Stimulated activated CD8-positive, alpha-beta memory T cell treated with anti-CD3 and anti-CD28 coated beads, Interleukin-12 subunit alpha, Interleukin-12 subunit beta, amount 100 ng/mL, for 4 hours (primary cell): Measurements from ENCODE around the gene HCRT.
"Not testable (repeated sequence)": the region's sequence is repeated elsewhere in the genome, so short reads cannot be mapped to it uniquely, and the experiment has no call there.

Source experiments
- DNase-seq: peaks from one replicate; pipeline ENCODE4 v3.0.0-alpha.2; 2020; ENCODE audit warnings: low read depth

The HCRT gene

DNA sequence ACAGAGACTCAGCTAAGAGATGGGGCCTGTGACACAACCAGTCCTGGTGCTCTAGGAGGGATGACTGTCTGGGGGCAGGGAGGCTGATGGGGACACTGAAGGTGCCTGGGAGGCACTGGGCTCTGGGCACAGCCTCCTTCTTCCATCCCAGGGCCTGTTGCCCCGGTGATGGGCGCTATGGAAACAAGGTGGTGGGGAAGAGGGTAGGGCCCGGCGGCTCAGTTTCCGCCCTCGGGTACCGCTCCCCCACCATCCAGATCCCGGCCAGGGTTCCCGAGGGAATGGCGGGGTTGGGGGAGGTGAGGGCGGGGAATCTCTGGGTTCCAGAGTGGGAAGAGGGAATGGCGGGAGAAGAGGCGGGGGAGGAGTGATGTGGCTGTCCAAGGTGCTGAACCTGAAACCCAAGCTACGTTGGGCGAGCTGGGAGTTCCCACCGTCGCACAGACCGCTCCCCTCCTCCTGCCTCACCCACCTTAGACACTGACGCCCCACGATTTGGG lies 5.3 kb downstream of the HCRT start:
- DNase-seq: no peak

DNA sequence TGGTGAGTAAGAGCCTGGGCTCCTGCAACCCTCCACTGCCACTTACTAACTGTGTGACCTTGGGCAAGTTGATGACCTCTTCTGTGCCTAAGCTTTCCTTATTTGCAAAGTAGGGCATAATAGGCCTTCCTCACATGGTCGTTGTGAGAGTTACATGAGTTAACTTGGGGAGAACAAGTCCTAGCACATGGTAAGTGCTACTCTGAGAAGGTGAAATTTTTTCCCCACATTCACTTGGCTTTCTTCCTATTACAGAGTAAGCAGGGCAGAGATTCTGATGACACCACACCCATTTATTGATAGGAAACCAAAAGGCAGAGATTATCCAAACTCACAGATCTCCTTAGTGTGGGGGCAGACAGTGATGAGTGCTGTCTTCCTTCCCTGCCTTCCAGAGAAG lies 5.9 kb downstream of the HCRT start:
- DNase-seq: no peak

DNA sequence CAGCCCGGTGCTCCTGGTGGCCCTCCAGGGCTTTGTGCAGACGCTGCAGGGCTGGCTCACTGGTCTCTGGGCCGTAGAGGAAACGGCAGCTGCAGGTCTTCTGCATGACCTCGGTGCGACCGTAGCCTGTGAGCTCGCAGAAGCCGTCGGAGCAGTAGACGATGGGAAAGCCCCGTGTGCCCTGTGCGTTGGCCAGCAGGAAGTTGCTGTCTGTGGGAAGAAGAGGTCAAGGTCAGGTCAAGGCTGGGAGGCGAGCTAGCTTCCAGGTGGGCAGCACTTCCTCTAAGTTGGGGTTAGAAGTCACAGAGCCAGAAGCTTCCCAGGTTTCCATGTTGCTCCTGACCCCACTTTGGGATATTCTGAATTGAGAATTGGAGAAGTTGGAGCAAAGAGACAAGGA lies 6.4 kb downstream of the HCRT start:
- no peak for DNase-seq

DNA sequence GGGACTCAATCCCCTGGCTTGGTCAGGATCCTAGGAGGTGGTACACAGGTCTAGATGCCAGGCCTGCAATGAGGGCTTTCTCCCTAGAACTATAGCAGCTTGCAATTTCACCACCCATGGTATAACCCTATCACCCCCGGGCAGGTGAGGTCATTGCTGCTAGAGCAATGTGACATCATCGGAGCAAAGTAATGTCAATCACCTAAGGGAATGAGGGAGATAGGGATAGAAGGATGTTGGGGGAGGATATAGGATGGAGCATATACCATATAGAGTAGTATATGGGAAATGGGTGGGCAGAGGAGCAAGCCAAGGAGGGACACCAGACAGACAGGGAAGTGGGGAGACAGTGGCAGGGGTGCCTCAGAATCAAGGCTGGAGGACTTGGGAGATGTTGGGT lies 7.6 kb downstream of the HCRT start:
- no peak for DNase-seq

DNA sequence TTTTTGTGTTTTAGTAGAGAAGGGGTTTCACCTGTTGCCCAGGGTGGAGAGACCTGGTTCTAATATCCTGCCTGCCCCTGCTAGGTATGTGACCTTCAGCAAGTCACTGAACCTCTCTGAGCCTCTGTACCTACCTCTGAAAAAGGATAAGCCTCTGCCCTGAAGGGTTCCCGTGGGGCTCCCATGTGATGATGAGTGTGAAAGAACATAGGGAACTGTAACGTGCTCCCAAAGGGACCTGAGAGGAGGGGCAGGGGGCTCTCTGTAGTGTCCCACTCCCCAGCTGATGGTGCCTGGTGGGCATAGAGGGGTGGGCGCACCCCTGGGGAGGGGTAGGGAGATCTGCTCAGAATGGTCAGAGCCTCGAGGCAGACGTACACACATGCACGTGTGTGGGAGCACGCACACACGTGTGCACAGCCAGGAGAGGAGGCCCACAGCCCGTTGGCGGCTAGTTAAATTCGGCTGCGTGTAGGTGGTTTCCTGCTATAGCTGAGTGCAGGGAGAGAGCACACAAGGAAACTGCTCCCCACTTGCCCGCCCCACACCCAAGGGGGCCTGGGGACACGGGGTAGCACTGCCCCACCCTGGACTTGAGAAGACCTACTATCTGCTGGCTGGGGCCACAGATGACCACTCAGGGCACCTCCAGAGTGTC lies 11.0 kb downstream of the HCRT start:
- DNase-seq: no peak

DNA sequence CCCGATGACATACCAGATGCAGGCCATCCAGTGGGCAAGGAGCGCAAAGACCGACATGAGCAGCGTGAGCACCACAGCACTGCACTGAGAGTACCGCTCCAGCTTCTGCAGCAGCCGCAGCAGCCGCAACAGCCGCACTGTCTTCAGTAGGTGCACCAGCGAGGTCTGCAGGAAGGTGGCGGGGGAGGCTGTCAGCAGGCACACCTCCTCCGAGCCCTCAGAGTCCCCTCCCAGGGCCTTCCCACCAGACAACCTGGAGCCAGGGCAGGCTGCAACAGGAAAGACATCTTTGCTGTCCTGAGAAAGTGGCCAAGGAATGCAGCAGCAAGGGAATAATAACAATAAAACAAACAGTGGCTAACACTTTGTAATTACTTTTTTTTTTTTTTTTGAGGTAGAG lies 13.4 kb downstream of the HCRT start:
- DNase-seq: no peak

DNA sequence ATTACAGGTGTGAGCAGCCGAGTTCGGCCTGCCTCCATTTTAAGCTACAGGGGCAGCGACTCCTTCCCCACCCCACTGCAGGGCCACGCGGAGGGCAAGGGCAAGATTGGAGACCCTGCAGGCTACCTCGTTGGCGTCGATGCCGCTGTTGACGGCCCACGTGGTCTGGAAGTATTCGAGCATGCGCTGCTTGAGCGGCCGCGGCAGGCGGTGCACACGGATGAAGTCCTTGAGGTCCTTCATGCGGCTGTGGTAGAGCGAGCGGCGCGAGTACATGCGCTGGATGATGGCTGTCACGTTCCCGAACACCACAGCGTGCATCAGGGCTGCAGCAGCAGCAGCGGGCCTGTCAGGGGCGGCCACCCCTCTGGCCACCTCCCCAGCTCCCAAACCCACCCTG lies 15.9 kb downstream of the HCRT start:
- no peak for DNase-seq

DNA sequence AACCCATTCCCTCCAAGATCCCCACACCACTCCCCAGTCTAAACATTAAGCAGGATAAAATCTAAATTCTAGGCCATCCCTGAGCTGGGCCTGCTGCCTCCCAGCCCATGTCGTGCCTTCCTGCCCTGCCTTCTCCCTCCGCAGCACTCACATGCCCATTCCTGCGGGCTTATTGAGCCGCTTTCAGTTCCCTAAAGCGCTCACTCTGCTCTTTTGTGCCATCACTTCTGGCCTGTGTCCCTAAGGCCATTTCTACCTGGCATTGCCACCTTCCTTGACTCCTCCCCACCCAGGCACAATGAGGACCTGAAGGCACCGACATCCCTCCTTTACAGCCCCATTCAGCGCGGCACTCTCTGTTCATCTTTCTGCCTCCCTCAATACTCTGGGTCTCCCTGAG lies 17.4 kb downstream of the HCRT start:
- no peak for DNase-seq

DNA sequence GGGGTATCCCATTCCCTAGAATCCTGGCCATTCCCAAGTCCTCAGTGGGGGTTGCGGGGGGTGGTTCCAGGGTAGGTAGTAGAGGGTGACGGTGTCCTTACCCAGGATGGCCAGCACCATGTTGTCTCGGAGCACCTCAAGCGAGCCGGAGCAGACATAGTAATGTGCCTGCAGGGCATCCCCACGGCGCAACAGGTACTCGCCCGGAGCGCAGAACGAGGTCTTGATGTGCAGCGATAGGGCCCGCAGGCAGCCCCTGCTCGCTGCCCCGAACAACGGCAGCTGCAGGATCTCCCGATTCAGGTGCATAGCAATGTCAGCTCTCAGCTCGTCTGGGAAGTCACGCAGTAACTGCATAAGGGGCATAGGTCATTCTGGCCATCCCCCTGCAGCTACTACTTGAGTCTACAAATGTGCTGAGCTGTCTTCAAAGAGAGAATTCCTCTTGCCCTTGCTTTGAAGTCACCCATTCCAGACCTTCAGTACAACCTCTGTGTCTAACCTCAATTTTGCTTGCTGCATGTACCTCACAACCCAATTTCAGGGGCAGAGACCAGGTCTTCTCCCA lies 19.0 kb downstream of the HCRT start:
- no peak for DNase-seq

DNA sequence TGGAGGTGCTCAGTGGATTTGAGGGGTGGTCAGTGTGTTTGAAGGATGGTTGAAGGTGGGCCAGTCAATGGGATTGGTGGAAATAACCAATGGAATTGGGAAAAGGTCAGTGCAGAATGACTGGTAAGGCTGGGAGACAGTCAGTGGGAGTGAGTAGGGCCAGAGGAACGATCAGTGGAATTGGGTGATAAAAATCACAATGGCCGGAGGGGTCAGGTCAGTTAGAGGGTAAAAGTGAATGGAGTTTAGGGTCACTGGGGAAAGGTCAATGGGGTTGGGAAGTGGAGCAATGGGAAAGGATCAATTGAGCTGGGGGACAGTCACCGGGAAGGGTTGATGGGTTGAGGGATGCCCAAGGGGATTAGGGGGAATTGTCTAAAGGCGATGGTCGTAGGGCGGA lies 19.5 kb downstream of the HCRT start:
- DNase-seq: no peak

DNA sequence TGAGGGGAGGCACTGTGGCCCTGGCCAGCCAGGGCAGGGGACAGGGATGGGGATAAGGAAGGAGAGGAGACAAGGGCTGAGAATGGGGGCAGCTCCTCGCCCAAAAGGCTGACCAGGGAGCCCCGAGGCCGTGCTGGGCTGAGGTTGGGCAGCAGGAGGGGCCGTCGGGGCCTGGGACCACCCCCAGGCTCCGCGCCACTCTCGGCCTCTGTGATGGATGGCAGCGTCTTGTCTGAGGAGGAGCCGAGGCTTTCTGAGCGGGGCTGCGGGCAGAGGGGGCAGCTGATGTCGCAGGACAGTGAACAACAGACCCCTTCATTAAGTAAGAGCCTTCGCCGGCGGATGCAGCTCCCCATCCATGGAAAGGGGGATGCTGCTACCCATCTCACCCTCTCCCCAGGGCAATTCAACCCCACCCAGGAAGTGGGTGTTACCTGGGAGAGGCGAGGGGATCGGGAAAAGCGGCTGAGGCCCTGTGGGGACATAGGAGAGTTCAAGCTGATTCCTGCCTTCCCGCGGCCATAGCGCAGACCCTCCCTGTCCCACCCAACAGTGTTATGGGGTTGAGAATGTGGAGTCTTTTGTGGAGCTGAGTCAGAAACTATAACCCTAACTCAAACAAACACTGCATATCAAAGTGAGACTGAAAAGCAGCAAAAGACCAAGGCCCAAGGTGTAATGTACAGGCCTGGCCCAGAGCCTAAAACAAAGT lies 21.4 kb downstream of the HCRT start:
- no peak for DNase-seq

DNA sequence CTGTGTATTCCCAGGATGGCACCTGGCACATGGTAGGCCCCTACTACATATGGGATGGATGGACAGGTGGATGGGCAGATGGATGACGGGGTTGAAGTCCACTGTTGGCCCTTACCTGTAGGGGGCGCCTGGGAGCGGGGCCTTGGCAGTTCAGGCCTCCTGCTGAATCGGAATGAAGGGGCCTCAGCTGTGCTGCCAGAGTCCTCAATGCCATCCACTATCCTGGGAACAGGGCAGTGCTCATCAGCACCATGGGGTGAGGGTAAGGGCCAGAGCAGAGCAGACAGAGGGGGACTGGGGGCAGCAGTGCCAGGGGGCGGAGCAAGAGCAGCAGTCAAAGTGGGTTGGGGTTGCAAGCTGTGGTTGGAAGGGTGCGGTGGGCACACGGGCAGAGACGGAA lies 22.1 kb downstream of the HCRT start:
- DNase-seq: no peak

DNA sequence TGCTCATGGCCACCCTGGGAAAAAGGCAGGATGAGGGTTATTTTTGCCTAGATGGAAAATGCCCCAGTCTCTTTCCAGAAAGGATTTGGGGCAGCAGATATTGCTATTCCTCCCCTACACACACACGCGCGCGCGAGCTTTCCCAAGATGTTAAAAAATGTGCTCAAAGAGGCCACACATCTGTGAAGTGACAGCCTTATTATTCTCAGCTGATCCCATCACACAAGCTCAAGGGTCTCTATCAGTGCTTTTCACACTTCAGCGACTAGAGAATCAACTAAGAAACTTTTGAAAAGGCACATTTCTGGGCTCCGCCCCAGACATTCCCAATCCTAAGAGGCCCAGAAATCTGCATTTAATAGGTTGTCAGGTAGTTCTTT lies 24.7 kb downstream of the HCRT start:
- no peak for DNase-seq

DNA sequence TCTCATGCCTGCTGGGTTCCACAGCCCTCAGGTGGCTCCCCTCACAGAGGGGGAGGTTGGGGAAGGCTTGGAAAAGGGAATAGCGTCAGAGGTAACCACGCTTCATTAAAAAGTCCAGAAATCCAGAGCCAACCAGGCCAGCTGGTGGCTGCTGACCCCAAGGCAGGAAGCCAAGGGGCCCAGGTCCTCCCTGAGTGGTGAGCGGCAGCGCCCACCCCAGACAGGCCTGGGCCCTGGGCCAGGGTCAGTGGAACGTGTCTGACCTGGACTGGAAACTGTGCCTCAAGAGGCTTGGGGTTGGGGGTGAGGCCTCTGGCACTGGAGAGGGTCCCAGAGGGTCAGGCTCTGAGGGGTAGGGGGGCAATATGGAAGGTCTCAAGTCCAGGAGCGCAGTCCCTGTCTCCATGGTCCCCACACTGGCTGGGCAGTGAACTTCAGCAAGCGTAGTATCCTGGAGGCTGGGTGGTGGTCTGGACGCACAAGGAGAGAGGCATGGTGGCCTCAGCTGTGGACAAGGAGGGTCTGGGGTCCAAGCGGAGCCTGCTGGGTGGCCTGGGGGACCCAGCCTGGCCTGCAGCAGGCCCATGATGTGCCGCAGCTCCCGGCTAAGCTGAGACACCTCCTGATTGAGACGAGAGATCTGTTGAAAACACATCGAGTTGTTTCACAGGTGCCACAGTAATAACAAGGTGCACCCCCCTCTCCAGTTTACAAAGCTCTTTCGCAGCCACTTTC lies 25.3 kb downstream of the HCRT start:
- DNase-seq: no peak

DNA sequence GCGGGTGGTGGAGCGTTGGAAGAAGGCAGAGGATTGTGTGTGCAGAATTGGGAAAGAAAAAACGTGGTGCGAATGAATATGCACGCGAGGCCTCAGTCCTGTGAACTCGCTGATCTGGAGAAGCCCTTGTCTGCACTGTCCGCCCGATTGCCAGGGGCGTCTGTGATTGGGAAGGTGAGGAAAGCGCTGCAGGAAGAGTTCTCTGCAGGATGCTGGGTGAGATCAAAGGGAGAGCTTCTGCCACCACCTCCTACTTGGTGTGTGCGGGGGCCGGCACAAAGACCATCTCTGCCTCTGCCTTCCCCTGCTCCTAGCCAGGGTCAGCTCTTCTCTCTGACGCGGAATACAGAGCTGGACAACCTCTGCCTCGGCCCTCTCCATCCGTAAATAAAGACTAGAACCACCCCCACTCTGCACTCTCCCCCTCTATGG lies 29.6 kb downstream of the HCRT start:
- DNase-seq: no peak

DNA sequence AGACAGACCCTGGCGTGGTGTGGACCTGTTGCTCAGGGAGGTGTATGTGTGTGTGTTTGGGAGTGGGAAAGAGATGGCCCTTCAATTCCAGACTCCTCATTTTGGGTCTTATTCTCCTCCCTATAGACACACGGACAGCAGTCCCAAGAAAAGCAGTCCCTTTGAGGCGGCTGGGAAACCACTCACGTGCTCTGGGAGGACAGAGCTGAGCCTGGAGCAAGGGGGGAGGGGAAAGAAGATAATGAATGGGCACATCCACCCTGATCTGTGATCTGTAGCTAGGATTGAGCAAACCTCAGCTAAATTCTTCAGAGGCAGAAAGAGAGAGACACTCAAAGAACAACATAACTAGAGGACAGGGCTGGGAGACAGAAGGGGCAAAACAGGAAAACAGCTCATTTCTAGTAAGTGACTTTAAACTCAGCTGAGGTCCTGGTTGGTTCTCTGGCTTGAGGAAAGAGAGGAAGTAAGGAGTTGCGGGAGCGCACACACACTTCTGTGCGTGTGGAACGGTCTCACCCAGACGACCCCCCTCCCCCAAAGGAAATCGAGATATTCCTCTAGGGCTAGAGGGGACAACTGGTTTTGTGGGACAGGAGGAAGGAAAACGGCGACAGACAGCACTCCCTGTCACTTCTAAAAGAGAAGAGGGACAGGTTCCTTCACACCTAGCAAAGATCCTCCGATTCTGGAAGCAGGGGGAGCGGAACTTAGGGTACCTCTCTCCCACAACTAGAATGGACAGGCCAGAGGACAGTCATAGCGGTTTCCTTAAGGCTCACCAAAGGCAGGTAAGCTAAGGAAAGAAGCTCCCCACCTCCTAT lies 31.1 kb downstream of the HCRT start:
- DNase-seq: no peak

DNA sequence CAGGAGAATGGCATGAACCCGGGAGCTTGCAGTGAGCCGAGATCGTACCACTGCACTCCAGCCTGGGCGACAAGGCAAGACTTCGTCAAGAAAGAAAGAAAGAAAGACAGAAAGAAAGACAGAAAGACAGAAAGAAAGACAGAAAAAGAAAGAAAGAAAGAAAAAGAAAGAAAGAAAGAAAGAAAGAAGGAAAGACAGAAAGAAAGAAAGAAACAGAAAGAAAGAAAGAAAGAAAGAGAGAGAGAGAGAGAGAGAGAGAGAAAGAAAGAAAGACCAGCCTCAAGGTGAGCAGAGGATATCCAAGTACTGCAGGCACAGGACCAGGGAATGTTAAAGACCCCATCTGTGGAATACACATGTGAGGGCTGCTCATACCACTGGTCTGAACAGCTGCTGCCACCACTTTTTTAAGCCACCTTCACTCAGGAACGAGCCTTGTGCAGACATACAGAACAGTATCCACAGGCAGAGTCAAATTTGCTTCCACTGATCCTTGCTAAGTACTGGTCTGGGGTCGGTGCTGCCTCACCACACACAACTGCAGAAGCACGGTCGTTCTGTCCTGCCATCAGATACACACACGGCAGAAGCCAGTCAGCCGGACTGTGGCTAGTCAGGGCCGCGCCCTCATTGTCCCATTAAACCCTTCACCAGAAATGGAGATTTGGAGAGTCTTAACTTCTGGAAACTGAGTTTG lies 38.2 kb downstream of the HCRT start:
- DNase-seq: no peak

DNA sequence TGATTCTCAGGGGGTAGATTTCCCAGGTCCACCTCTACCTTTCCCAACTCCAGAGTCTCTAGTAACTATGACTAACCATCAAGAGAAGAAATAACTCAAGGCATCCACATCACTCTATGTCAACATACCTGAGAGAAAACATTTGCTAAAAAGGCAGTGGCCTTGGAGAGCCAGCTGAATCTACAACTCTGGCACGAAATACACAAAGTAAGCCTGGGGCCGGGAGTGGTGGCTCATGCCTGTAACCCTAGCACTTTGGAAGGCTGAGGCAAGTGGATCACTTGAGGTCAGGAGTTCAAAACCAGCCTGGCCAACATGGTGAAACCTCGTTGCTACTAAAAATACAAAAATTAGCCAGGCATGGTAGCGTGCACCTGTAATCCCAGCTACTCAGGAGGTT lies 42.1 kb downstream of the HCRT start:
- DNase-seq: not testable (repeated sequence)

DNA sequence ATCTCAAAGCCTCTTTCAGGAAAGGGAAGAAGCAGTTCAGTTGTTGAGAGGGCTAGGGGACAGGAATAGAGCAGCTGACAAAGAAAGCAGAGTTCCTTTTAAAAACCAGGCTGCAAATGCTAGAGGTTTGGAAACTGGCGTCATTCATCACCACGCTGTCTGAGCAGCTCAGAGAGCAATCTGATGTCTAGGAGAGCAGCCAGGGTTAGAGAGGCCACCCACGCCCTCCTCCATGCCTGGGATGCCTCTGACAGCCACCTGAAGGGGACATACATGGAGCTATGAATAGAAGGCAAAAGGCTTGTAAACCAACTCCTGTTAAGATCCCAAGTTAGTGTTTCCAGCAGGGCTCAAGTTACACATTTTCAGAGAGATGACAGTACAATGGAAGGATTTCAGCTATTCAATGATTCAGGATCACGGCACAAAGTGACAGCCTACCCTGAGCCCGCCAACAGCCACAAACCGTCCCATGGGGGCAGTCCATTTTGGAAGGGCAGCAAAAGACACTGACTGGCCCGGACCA lies 42.8 kb downstream of the HCRT start:
- DNase-seq: no peak

DNA sequence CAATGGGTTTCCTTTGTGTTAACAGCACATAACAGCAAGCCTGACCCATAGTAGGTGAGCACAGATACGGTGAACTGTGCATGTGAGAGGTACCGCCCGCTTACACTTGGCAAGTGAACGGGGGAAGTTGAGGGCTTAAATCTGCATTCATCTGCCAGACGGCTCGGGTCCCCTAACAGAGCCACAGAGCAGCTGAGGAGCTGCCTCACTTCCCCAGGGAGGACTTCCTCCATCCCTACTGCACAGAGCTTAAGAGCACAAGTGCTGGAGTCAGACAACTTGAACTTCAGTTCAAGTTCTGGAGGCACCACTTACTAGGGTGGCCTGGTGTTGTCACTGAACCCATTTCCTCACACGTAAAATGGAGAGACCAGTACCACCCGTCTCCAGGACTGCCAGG lies 43.9 kb downstream of the HCRT start:
- no peak for DNase-seq

DNA sequence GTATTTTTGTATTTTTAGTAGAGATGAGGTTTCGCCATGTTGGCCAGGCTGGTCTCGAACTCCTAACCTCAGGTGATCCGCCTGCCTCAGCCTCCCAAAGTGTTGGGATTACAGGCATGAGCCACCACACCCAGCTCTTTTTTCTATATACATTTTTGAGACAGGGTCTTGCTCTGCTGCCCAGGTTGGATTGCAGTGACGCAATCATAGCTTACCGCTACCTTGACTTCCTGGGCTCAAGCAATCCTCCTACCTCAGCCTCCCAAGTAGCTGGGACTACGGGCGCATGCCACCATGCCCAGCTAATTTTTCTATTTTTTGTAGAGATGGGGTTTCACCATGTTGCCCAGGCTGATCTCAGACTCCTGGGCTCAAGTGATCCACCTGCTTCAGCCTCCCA lies 44.6 kb downstream of the HCRT start:
- DNase-seq: not testable (repeated sequence)
